Astrocyte (in vitro differentiated cells and primary cell): ENCODE data around the gene ZNF182. TPM values are rescaled to one million over a fixed set of nuclear protein-coding genes. Genes with fewer than 3 reads are reported as not detected.

Source experiments
- DNase-seq: peaks from one replicate; pipeline ENCODE4 v3.0.0-alpha.2; 2010; ENCODE audit warnings: low read depth
- FAIRE-seq: peaks from 2 replicates; lab custom pipeline; 2011; peaks lifted over from hg19 to GRCh38; lab: Jason Lieb, UNC
- H2AFZ ChIP-seq: 2 replicates; pipeline ENCODE4 v1.6.0; 2012; ENCODE audit warnings: low read depth, low read length, inconsistent platforms
- H3K27ac ChIP-seq: 2 replicates; pipeline ENCODE4 v1.5.1; 2011; ENCODE audit warnings: low read depth, low read length, inconsistent platforms
- H3K27me3 ChIP-seq: 2 replicates; pipeline ENCODE4 v1.6.0; 2011; ENCODE audit warnings: low read length, inconsistent platforms; ENCODE audit not compliant: insufficient read depth
- H3K36me3 ChIP-seq: 2 replicates; pipeline ENCODE4 v1.5.1; 2011; ENCODE audit warnings: low read length, inconsistent platforms; ENCODE audit not compliant: insufficient read depth
- H3K4me1 ChIP-seq: 2 replicates; pipeline ENCODE4 v1.5.1; 2011; ENCODE audit warnings: low read length, inconsistent platforms; ENCODE audit not compliant: insufficient read depth
- H3K4me2 ChIP-seq: 2 replicates; pipeline ENCODE4 v1.6.0; 2012; ENCODE audit warnings: low read length, inconsistent platforms
- H3K4me3 ChIP-seq: 2 replicates; pipeline ENCODE4 v1.5.1; 2011; ENCODE audit warnings: low read depth, mild to moderate bottlenecking, low read length, inconsistent platforms; ENCODE audit not compliant: insufficient read depth
- H3K79me2 ChIP-seq: 2 replicates; pipeline ENCODE4 v1.6.0; 2012; ENCODE audit warnings: mild to moderate bottlenecking, low read length, inconsistent platforms; ENCODE audit not compliant: insufficient read depth
- H3K9ac ChIP-seq: 2 replicates; pipeline ENCODE4 v1.6.0; 2012; ENCODE audit warnings: mild to moderate bottlenecking, low read length, inconsistent platforms
- H3K9me3 ChIP-seq: 2 replicates; pipeline ENCODE4 v1.5.1; 2012; ENCODE audit warnings: low read depth, mild to moderate bottlenecking, low read length, inconsistent platforms; ENCODE audit not compliant: insufficient read depth
- H4K20me1 ChIP-seq: 2 replicates; pipeline ENCODE4 v1.6.0; 2012; ENCODE audit warnings: low read length, inconsistent platforms; ENCODE audit not compliant: insufficient read depth
- H3K27ac Mint-ChIP-seq: one replicate; pipeline ENCODE4 v1.8.0; 2021; ENCODE audit warnings: mild to moderate bottlenecking, mixed read lengths; ENCODE audit not compliant: unreplicated experiment
- H3K27me3 Mint-ChIP-seq: one replicate; pipeline ENCODE4 v1.8.0; 2021; ENCODE audit warnings: low read depth, mixed read lengths; ENCODE audit not compliant: unreplicated experiment
- H3K36me3 Mint-ChIP-seq: one replicate; pipeline ENCODE4 v1.8.0; 2021; ENCODE audit warnings: low read depth, mixed read lengths; ENCODE audit not compliant: unreplicated experiment
- H3K4me1 Mint-ChIP-seq: one replicate; pipeline ENCODE4 v1.8.0; 2021; ENCODE audit warnings: low read depth, mixed read lengths; ENCODE audit not compliant: unreplicated experiment
- H3K4me3 Mint-ChIP-seq: one replicate; pipeline ENCODE4 v1.8.0; 2021; ENCODE audit warnings: mild to moderate bottlenecking, moderate library complexity, mixed read lengths; ENCODE audit not compliant: unreplicated experiment
- H3K9me3 Mint-ChIP-seq: one replicate; pipeline ENCODE4 v1.8.0; 2021; ENCODE audit warnings: mild to moderate bottlenecking, mixed read lengths; ENCODE audit not compliant: unreplicated experiment
- EZH2 ChIP-seq: IDR thresholded peaks from 2 replicates; pipeline ENCODE4 v1.6.1; 2012; ENCODE audit warnings: mild to moderate bottlenecking, low read length, inconsistent platforms; ENCODE audit not compliant: insufficient read depth
- total RNA-seq: library from RNA; stranded (reverse); gene quantifications from 2 replicates; pipeline ENCODE4 v1.2.1, GENCODE V29; 2021
- TF ChIP-seq, protein P1 (sequence below): IDR thresholded peaks from 2 replicates; pipeline ENCODE4 v1.5.1; 2011; ENCODE audit warnings: low read depth, mild to moderate bottlenecking, inconsistent platforms, low read length, moderate library complexity; ENCODE audit not compliant: insufficient read depth

ZNF182 gene
- total RNA-seq, 1 donor from 2014 or later: 4.5 TPM

DNA sequence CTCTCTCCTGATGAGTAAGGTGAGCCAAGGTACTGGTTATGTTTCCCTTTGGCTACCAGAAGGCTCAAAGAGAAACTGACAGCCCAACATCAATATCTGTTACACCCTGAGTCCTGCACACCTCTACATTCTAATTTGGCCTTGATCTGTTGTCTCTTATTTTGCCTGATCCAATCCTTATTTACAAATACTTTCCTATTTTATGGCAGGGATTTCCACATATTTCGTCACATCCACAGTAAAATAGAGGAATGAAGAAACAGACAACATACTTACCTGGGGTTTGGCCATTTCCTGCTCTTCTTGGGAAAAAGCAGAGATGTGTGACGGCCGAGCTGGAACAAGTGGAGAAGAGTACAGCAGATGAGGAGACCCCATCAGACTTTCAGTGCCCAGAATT is 1.5 kb downstream of the ZNF182 start:
- no peak overlapping the region for H3K9ac ChIP-seq
- H2AFZ ChIP-seq: no peak overlapping the region
- TF ChIP-seq, protein P1, sequence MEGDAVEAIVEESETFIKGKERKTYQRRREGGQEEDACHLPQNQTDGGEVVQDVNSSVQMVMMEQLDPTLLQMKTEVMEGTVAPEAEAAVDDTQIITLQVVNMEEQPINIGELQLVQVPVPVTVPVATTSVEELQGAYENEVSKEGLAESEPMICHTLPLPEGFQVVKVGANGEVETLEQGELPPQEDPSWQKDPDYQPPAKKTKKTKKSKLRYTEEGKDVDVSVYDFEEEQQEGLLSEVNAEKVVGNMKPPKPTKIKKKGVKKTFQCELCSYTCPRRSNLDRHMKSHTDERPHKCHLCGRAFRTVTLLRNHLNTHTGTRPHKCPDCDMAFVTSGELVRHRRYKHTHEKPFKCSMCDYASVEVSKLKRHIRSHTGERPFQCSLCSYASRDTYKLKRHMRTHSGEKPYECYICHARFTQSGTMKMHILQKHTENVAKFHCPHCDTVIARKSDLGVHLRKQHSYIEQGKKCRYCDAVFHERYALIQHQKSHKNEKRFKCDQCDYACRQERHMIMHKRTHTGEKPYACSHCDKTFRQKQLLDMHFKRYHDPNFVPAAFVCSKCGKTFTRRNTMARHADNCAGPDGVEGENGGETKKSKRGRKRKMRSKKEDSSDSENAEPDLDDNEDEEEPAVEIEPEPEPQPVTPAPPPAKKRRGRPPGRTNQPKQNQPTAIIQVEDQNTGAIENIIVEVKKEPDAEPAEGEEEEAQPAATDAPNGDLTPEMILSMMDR: no peak
- TF ChIP-seq EZH2: no peak
- peaks cover 4% of the 10 kb centered on the region for H3K4me1 Mint-ChIP-seq
- H3K27ac Mint-ChIP-seq: no peak overlapping the region
- no peaks in the 10 kb centered on the region for H3K27me3 ChIP-seq
- H3K4me3 ChIP-seq: no peak overlapping the region
- H3K79me2 ChIP-seq: no peaks in the 10 kb centered on the region
- no peak overlapping the region for H3K27ac ChIP-seq
- H4K20me1 ChIP-seq: no peaks in the 10 kb centered on the region
- H3K9me3 ChIP-seq: no peaks in the 10 kb centered on the region
- no peak overlapping the region for H3K4me2 ChIP-seq
- DNase-seq: no peak
- H3K36me3 Mint-ChIP-seq: peaks cover 2% of the 10 kb centered on the region
- H3K4me3 Mint-ChIP-seq: peak overlapping the region; percentile 74
- no peaks in the 10 kb centered on the region for H3K4me1 ChIP-seq
- H3K9me3 Mint-ChIP-seq: peaks cover 1% of the 10 kb centered on the region
- H3K27me3 Mint-ChIP-seq: peaks cover 2% of the 10 kb centered on the region
- no peaks in the 10 kb centered on the region for H3K36me3 ChIP-seq
- FAIRE-seq: no peak

DNA sequence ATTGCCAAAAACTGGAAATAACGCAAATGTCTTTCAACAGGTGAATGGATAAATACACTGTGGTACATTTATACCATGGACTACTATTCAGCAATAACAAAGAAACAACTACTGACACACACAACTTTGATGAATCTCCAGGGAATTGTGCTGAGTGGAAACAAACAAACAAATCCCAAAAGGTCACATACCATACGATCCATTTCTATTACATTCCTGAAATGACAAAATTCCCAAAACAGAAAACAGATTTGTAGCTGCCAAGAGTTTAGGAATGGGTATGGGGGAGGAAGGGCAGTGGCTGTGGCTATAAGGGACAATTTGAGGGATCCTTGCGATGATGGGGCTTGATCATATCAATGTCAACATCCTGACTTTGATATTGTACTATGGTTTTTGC is 2.5 kb downstream of the ZNF182 start:
- Mint-ChIP-seq H3K27ac (no peak overlapping the region), H3K36me3 (peaks cover 2% of the 10 kb centered on the region), H3K27me3 (peaks cover 1% of the 10 kb centered on the region), H3K4me3 (no peak overlapping the region), H3K9me3 (peaks cover 1% of the 10 kb centered on the region), H3K4me1 (peaks cover 4% of the 10 kb centered on the region)
- no peak overlapping the region for H3K9ac ChIP-seq
- no peaks in the 10 kb centered on the region for H3K9me3 ChIP-seq
- no peak overlapping the region for H3K27ac ChIP-seq
- no peak overlapping the region for H2AFZ ChIP-seq
- no peaks in the 10 kb centered on the region for H3K79me2 ChIP-seq
- no peak overlapping the region for H3K4me2 ChIP-seq
- no peak for DNase-seq
- H3K4me3 ChIP-seq: no peak overlapping the region
- TF ChIP-seq, protein P1: no peak
- no peak for TF ChIP-seq EZH2
- H3K4me1 ChIP-seq: no peaks in the 10 kb centered on the region
- peaks cover 2% of the 10 kb centered on the region for H3K36me3 ChIP-seq
- no peaks in the 10 kb centered on the region for H4K20me1 ChIP-seq
- H3K27me3 ChIP-seq: no peaks in the 10 kb centered on the region
- no peak for FAIRE-seq

- no peak overlapping the region for H3K27ac ChIP-seq
- H4K20me1 ChIP-seq: no peaks in the 10 kb centered on the region
- no peaks in the 10 kb centered on the region for H3K9me3 ChIP-seq
- no peak overlapping the region for H3K27ac Mint-ChIP-seq
- H3K27me3 Mint-ChIP-seq: no peaks in the 10 kb centered on the region
- no peak overlapping the region for H3K4me2 ChIP-seq
- no peak overlapping the region for H3K4me3 ChIP-seq
- no peaks in the 10 kb centered on the region for H3K27me3 ChIP-seq
- TF ChIP-seq, protein P1: no peak
- TF ChIP-seq EZH2: no peak
- H3K36me3 ChIP-seq: peaks cover 2% of the 10 kb centered on the region
- H3K4me1 ChIP-seq: peaks cover 10% of the 10 kb centered on the region
- H3K4me3 Mint-ChIP-seq: no peak overlapping the region
- peaks cover 30% of the 10 kb centered on the region for H3K36me3 Mint-ChIP-seq
- no peak overlapping the region for H2AFZ ChIP-seq
- peaks cover 16% of the 10 kb centered on the region for H3K9me3 Mint-ChIP-seq
- H3K9ac ChIP-seq: no peak overlapping the region
- DNase-seq (no peak), FAIRE-seq (no peak)
- H3K79me2 ChIP-seq: no peaks in the 10 kb centered on the region
- H3K4me1 Mint-ChIP-seq: peaks cover 6% of the 10 kb centered on the region
Observed at GRCh38 chrX:47992669-47993068, 11.1 kb downstream of the ZNF182 start.
